Hypothalamus (tissue), 51 donors: Measurements from ENCODE around the gene AKAP8.
A peak's percentile ranks its signal among the peaks of the same experiment; 100 is the strongest.
"Not testable (repeated sequence)": the region's sequence is repeated elsewhere in the genome, so short reads cannot be mapped to it uniquely, and the experiment has no call there.

Experiments
- DNase-seq, 51 donors: peaks; one replicate each; lab custom pipeline; 2025; lab: John Stamatoyannopoulos, UW

The AKAP8 gene

GRCh38 chr19:15337202-15337601 lies 42.4 kb downstream of the AKAP8 start:
- DNase-seq, result no peak

GRCh38 chr19:15335992-15336391 lies 43.6 kb downstream of the AKAP8 start:
- not testable (repeated sequence) for DNase-seq

GRCh38 chr19:15332311-15332996 lies 47.1 kb downstream of the AKAP8 start, which contains the start of gene BRD4:
Gene BRD4 (minus strand): TSS chr19:15332539. CDS start chr19:15273099, 59,440 bp downstream.
- DNase-seq, result peak in 50 of 51 donors; percentile 6 to 76 (median 46)

DNA sequence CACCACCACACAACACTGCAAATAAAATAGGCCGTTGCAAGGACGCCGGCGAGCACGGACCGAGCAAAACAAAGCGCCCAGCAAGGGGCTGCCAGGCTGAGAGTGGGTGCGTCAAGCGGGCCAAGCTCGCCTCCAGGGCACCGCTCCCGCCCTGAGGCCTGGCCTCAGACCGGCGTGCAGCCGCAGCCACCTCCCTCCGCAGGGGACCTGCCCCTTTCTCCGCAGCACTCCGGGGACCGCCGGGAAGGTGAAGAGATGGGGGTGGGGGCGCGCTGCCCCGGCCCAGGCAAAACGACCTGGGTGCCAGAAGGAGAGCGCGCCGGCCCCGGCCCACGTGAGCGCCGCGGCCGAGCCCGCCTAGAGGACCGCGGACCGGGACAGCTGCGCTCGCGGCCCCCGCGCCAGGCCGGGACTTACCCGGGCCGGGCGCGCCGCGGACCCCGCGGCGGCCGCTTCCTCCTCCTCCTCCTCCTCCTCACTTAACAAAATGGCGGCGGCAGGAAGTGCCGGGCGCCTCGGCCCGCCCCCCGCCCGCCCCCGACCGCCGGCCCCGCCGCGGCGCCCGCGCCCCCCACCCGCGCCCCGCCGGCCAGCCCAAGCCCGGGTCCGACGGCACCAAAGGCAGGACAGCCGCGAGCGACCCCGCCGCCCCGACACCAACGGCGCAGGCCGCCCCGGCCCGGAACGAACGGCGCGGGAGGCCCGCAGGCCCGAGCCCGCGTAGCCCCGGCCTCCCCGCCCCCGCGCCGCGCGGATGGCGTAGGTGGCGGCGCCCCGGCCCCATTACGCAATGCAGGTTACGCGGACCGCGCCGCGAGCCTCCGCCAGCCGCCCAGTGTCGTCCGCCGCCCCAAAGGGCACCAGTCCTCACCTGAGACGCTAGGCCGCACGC lies 47.9 kb downstream of the AKAP8 start:
- DNase-seq, result peak in 37 of 51 donors; percentile 10 to 68 (median 44)

DNA sequence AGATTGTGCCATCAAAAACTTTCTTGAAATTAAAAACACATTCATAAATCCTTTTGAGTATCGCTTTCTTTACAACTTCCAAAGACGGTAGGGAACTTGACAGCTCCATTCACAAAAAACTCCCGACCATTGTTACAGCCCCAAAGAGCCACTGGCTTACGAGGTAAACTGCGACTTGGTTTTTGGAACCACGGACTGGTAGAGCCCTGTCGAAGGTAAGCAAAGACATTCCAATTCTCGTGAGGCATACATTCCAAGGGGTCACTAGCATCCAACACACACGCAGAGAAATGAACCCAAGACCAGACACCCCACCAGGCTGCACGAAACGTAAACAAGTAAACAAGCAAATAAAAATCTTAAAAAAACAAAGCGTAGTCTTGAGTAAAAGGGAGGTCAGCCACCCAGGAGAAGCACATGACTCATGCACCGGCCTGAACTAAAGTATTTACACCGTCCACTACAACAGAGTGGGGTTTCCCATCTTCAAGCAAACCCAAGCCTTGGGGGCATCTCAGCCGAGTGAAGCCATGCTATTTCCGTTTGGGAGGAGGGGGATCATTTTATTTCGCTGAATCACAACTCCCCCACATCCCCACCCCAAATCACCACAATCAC lies 48.7 kb downstream of the AKAP8 start:
- DNase-seq, result peak in 2 of 51 donors; percentile 8 to 40

- no peak for DNase-seq
Measured at GRCh38 chr19:15328312-15328711, 51.3 kb downstream of the AKAP8 start.

GRCh38 chr19:15324791-15325519 lies 54.6 kb downstream of the AKAP8 start:
- DNase-seq, result no peak

GRCh38 chr19:15323496-15324235 lies 55.9 kb downstream of the AKAP8 start:
- peak in 2 of 51 donors; percentile 3 to 29 for DNase-seq

DNA sequence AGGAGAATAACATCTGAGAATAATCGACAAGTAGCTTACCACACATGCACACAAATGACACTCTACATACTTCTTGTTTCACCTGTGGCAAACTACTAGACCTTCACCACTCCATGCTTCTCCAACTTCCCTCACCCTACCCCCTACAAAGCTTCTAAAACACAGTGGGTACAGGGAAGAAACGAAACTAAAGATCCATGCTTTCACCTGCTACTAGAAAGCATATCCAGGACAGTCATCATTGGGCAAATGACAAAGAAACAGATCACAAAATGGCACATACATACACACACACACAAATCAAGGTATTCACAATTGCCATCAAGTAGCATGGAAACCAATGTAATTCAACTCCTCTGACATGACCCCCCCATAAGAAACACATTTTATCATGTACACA lies 57.8 kb downstream of the AKAP8 start:
- DNase-seq, result no peak

DNA sequence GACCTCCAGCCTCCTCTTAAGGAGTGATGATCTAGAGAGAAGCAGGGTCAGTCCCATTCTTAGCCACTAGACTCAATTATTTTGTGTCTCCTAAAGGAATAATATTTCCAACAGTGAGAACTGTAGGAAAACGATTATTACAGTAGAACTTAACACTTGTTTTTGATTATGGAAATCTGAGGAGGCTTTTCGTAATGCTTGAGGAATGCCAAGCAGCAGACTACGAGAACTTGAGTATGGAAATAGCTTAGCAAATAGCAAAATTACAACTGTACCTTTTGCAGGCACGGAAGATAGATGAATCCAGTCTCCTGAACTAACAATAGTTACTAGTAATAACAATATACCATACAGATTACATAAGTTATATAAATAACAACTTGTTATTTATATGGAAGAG lies 59.5 kb downstream of the AKAP8 start:
- DNase-seq, result no peak

DNA sequence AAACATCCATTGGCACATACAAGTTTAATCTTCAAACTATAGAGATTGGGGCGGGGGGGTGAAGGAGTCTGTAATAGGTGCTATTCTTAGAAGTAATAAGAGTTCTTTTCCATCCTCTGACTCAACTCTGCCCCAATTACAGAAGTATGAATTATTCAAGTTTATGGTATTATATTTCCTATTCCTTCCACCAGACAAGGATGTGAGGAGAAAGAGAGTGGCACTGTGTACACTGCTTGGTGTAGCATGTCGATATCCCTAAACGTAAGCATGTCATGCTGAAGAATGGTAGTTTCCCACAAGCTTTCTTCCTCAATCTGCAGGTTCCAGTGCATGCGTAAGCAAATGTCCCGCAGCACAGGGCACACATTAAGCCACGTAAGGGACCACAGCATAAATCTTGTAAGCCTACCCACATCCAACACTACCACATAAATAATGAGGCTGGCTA lies 61.3 kb downstream of the AKAP8 start:
- no peak for DNase-seq

DNA sequence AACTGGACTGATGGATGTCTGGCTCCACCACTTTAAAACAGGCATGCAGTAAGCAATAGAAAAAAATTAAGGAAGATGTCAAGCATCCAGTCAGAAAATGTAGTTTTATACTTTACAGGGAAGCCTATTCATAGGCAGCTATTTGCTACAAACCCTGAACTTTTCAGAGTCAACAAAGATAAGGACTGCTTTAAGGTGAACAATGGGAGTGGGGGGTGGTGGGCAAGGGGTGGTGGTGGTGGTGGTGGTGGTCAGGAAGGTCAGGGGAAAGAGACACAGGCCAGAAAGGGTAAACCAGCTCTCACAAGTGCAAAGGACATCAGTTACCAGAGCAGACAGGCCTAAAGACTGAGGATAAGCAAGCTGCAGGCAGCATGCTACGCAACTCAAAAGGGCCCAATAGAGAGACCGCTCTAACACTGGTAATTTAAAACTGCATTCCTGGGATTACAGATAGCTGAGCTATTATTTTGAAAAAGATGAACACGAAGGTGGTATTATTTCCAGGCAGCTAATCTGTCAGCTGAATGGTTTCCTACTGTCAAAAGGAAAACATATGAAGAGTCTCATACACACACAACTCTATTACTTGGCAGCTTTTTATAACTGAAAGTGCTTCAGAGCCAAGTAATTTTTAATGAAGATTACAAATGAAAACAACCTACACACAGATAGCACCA lies 62.1 kb downstream of the AKAP8 start:
- DNase-seq, result no peak

GRCh38 chr19:15316498-15316897 lies 63.1 kb downstream of the AKAP8 start:
- no peak for DNase-seq

- no peak for DNase-seq
Measured at GRCh38 chr19:15315101-15315500, 64.5 kb downstream of the AKAP8 start.

- no peak for DNase-seq
Measured at GRCh38 chr19:15313649-15314279, 65.8 kb downstream of the AKAP8 start.

GRCh38 chr19:15307169-15307568 lies 72.4 kb downstream of the AKAP8 start:
- no peak for DNase-seq

GRCh38 chr19:15305582-15306334 lies 73.8 kb downstream of the AKAP8 start:
- no peak for DNase-seq

- DNase-seq, result peak in 1 of 51 donors; percentile 51
Measured at GRCh38 chr19:15304140-15304705, 75.4 kb downstream of the AKAP8 start.
